Chondrocyte (in vitro differentiated cells): ENCODE data around the gene CD276. TPM values are rescaled to one million over a fixed set of nuclear protein-coding genes. Genes with fewer than 3 reads are reported as not detected.
"Not testable (repeated sequence)": the region's sequence is repeated elsewhere in the genome, so short reads cannot be mapped to it uniquely, and the experiment has no call there.

Experiments used
- DNase-seq: peaks from one replicate; pipeline ENCODE4 v3.0.0; 2021; ENCODE audit warnings: mixed read lengths, low spot score
- H3K27ac Mint-ChIP-seq: one replicate; pipeline ENCODE4 v1.8.0; 2021; ENCODE audit warnings: mild to moderate bottlenecking, moderate library complexity, mixed read lengths; ENCODE audit not compliant: unreplicated experiment
- H3K27me3 Mint-ChIP-seq: 2 replicates; pipeline ENCODE4 v1.8.0; 2021; ENCODE audit warnings: low read depth, mixed read lengths
- H3K36me3 Mint-ChIP-seq: 2 replicates; pipeline ENCODE4 v1.8.0; 2021; ENCODE audit warnings: low read depth, mixed read lengths
- H3K4me1 Mint-ChIP-seq: 2 replicates; pipeline ENCODE4 v1.8.0; 2021; ENCODE audit warnings: low read depth, mild to moderate bottlenecking, mixed read lengths
- H3K4me3 Mint-ChIP-seq: one replicate; pipeline ENCODE4 v1.8.0; 2021; ENCODE audit warnings: mild to moderate bottlenecking, moderate library complexity, mixed read lengths; ENCODE audit not compliant: unreplicated experiment
- H3K9me3 Mint-ChIP-seq: 2 replicates; pipeline ENCODE4 v1.8.0; 2021; ENCODE audit warnings: low read depth, mixed read lengths
- total RNA-seq: library from RNA; stranded (reverse); gene quantifications from 3 replicates; pipeline ENCODE4 v1.2.1, GENCODE V29; 2021
- TF ChIP-seq, protein P1 (sequence below): fragments of 200-600 bp; sonication (generic); IDR thresholded peaks from 2 replicates; pipeline ENCODE4 v1.5.0; 2021; ENCODE audit warnings: antibody characterized with exemption, mild to moderate bottlenecking, moderate library complexity

Gene CD276
- total RNA-seq, 1 donor from 2014 or later = 196 TPM

DNA sequence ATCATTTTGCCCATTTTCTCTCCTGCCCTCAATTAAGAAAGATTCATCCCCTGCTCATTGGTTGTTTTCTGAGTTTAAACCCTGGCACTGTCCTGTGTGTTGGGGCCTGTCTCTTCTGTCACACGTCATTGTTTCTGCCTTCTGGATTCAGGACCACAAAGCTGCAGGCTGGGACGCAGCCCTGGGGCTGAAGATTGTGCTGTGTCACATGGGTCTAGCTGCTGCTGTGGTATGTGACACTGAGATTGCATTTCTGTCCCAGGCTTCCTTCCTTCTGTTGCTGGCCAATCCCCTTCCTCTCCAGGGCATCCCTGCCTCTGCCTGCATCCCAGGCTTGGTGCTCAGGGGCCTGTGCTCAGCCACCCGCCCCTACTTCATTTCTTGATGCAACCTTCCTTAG lies 40.0 kb downstream of the CD276 start:
- Mint-ChIP-seq H3K9me3 (no peaks in the 10 kb centered on the region), H3K4me1 (no peaks in the 10 kb centered on the region), H3K27ac (no peak overlapping the region), H3K27me3 (peaks cover 2% of the 10 kb centered on the region), H3K4me3 (no peak overlapping the region), H3K36me3 (no peaks in the 10 kb centered on the region)
- TF ChIP-seq, protein P1, sequence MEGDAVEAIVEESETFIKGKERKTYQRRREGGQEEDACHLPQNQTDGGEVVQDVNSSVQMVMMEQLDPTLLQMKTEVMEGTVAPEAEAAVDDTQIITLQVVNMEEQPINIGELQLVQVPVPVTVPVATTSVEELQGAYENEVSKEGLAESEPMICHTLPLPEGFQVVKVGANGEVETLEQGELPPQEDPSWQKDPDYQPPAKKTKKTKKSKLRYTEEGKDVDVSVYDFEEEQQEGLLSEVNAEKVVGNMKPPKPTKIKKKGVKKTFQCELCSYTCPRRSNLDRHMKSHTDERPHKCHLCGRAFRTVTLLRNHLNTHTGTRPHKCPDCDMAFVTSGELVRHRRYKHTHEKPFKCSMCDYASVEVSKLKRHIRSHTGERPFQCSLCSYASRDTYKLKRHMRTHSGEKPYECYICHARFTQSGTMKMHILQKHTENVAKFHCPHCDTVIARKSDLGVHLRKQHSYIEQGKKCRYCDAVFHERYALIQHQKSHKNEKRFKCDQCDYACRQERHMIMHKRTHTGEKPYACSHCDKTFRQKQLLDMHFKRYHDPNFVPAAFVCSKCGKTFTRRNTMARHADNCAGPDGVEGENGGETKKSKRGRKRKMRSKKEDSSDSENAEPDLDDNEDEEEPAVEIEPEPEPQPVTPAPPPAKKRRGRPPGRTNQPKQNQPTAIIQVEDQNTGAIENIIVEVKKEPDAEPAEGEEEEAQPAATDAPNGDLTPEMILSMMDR = no peak
- no peak for DNase-seq

DNA sequence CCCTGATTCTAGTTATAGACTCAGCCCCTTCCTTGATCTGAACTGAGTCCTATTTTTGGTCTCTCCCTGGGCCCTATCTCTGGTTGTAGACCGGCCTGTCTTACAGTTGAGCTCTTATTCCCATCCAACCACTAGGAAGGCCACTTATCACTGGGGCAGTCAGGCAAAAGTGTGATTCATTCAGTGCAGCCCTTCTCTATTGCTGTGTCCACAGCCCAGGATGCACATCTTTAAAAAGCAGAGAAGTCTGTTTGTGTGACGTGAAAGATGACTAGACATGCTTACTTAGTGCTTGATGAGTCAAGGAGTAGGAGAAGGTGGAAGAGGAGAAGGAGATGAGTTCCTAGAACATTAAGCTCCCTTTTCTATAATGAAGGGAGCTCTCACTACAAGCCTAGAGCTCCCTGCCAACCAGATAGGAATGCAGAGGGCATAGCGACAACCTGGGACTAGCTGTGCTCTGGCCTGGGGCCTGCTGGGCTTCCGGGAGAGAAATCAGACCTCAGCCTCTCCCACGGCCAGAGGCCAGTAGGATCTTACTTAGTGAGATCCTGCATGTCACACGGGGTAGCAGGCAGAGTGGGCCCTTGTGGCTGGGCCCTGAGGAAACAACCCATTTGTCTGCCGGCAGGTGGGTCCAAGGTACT lies 43.3 kb downstream of the CD276 start:
- TF ChIP-seq, protein P1 = no peak
- Mint-ChIP-seq H3K27me3 (no peaks in the 10 kb centered on the region), H3K4me3 (no peak overlapping the region), H3K27ac (no peak overlapping the region), H3K9me3 (no peaks in the 10 kb centered on the region), H3K36me3 (no peaks in the 10 kb centered on the region), H3K4me1 (no peaks in the 10 kb centered on the region)
- DNase-seq = no peak

DNA sequence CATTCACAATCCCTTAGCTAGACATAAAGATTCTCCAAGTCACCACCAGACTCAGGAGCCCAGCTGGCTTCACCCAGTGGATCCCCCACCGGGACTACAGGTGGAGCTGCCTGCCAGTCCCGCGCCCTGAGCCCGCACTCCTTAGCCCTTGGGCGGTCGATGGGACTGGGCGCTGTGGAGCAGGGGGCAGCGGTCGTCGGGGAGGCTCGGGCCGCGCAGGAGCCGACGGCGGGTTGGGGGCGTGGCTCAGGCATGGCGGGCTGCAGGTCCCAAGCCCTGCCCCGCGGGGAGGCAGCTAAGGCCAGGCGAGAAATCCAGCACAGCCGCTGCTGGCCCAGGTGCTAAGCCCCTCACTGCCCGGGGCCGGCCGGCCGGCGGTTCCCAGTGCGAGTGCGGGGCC lies 47.9 kb downstream of the CD276 start:
- H3K4me3 Mint-ChIP-seq, H3K9me3 Mint-ChIP-seq, DNase-seq, H3K27ac Mint-ChIP-seq, H3K36me3 Mint-ChIP-seq, H3K27me3 Mint-ChIP-seq, H3K4me1 Mint-ChIP-seq: not testable (repeated sequence)

DNA sequence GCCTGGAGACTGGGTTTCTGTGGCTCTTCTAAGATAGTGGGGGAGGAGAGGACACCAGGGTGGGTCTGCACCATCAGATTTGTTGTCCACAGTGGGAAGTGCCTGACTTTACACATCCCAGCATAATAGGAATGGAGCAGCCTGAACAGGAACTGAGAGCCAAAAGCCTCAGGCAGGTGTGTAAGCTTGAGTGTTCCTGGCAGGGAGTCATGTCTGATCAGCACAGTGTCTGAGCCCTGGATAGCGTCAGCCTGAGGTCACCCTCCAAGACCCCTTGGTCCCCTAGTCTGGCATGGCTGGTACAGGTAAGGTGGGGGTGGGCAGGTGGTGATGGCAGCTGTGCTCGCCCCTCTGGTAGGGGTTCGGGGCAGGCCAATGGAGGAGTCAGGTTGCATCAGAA lies 48.7 kb downstream of the CD276 start:
- no peak for DNase-seq
- Mint-ChIP-seq H3K4me1 (no peaks in the 10 kb centered on the region), H3K4me3 (no peak overlapping the region), H3K9me3 (no peaks in the 10 kb centered on the region), H3K27ac (no peak overlapping the region), H3K36me3 (no peaks in the 10 kb centered on the region), H3K27me3 (peaks cover 6% of the 10 kb centered on the region)
- TF ChIP-seq, protein P1 = no peak

DNA sequence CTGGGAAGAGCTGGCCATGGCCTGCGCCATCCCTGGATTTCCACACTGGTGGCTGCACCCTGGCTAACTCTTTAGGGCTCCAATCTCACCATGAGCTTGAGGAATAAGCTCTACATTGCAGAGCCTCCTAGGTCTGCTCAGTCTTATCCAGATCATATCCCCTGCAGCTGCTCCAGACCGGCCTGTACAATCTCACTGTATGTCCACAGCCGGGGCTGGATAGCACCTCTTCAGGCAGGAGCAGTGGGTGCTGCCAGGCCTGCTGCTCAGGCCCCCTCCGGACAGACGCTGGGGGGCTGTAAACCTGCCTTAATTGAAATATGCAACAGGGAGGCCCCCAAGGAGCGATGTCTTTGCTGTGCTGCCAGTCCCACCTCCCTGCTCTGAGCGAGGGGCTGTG lies 53.4 kb downstream of the CD276 start:
- no peak for DNase-seq
- Mint-ChIP-seq H3K9me3 (no peaks in the 10 kb centered on the region), H3K4me1 (peaks cover 4% of the 10 kb centered on the region), H3K27ac (no peak overlapping the region), H3K4me3 (no peak overlapping the region), H3K36me3 (peaks cover 4% of the 10 kb centered on the region), H3K27me3 (peaks cover 6% of the 10 kb centered on the region)
- TF ChIP-seq, protein P1 = no peak
